Stimulated activated CD4-positive, alpha-beta T cell treated with anti-CD3 and anti-CD28 coated beads, Interleukin-2, amount 100 ng/mL, for 4 hours (primary cell): Measurements from ENCODE around the gene POLD4.

ENCODE experiments used
- DNase-seq: peaks from one replicate; pipeline ENCODE4 v3.0.0-alpha.2; 2020; ENCODE audit warnings: low read depth

POLD4 gene

GRCh38 chr11:67301313-67301921 is 51.9 kb downstream of the POLD4 start:
- DNase-seq: no peak
